OCI-LY1 (cell line): ENCODE measurements around the gene DYRK1B.

Source experiments
- CTCF ChIP-seq: fragments of 200-600 bp; sonication (generic), shearing (Covaris generic); IDR thresholded peaks from 2 replicates; pipeline ENCODE4 v1.5.1; 2017; ENCODE audit warnings: mild to moderate bottlenecking, antibody characterized with exemption, low read length, moderate library complexity, mixed read lengths
- EZH2 ChIP-seq: fragments of 200-600 bp; sonication (generic), shearing (Covaris generic); IDR thresholded peaks from 2 replicates; pipeline ENCODE4 v1.8.0; 2017; ENCODE audit warnings: borderline replicate concordance, mixed run types, mild to moderate bottlenecking, antibody characterized with exemption, low read length, moderate library complexity, mixed read lengths

DNA sequence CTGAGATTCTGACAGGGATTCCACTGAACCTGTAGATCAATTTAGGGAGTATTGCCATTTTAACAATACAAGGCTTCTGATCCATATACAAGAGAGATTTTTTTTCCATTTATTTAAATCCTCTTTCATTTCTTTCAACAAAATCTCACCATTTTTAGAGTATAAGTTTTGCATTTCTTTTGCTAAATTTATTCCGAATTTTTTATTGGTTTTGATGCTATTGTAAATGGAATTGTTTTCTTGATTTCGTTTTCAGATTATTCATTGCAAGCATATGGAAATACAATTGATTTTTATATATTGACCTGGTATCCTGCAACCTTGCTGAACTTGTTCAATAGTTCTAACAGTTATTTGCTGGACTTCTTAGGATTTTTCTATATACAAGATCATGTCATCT is 36.9 kb downstream of the DYRK1B start:
- TF ChIP-seq CTCF (no peak), EZH2 (no peak)
